ENCODE data around the gene TMEM192. TPM values are rescaled to one million over a fixed set of nuclear protein-coding genes. Genes with fewer than 3 reads are reported as not detected.

TMEM192 gene
- total RNA-seq, result 6.8 and 11.7 TPM in 2 replicates

DNA sequence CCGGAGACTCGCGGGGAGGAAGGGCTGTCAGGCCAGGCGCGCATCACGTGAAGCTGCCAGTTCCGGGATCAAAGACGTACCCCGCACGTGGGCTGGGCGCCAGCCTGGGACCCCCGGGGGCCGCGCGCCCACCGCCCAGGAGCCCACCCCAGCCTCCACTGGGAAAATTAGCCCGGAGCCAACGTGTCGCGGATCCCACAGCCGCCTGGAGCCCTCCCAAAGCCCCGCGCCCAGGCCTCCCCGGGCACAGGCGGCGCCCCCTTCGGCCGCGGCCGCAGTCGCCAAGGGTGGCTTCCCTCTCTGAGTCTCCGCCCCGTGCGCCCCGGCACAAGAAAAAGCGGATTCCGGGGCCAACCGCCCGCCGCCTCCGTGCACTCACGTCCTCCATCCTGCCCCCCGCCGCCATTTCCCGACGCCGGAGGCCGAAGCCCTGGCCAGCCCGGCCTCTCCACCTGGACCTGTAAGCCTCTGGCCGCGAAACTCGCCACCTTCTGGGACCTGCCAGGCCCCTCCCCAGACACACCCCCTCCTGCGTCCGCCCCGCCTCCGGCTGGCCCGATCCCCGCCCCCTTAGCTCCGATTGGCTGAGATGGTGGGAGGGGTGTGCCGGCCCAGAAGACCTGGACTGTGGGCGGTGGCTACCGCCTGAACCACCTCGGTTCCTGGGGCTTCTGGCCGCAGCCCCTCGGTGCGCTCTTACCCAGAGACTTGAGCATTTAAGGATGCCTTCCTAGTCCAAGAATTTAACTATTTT, at the start of gene TMEM192:
Gene TMEM192 (minus strand): TSS at position 493 of the 754 bp plus-strand sequence. CDS start 87 bp downstream, at position 406.
- TF ChIP-seq, protein P1, sequence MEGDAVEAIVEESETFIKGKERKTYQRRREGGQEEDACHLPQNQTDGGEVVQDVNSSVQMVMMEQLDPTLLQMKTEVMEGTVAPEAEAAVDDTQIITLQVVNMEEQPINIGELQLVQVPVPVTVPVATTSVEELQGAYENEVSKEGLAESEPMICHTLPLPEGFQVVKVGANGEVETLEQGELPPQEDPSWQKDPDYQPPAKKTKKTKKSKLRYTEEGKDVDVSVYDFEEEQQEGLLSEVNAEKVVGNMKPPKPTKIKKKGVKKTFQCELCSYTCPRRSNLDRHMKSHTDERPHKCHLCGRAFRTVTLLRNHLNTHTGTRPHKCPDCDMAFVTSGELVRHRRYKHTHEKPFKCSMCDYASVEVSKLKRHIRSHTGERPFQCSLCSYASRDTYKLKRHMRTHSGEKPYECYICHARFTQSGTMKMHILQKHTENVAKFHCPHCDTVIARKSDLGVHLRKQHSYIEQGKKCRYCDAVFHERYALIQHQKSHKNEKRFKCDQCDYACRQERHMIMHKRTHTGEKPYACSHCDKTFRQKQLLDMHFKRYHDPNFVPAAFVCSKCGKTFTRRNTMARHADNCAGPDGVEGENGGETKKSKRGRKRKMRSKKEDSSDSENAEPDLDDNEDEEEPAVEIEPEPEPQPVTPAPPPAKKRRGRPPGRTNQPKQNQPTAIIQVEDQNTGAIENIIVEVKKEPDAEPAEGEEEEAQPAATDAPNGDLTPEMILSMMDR (IDR thresholded peaks at IDR 0.05; ENCODE audit: insufficient read depth, low read depth, low read length), result peak; percentile 57
- DNase-seq (ENCODE audit: low read depth), result peak; percentile 91

GRCh38 chr4:165158762-165159161, 46.1 kb upstream of the TMEM192 start:
- no peak overlapping the region for H3K4me3 ChIP-seq (ENCODE audit: low read depth, low read length)
- TF ChIP-seq, protein P1 (IDR thresholded peaks at IDR 0.05; ENCODE audit: insufficient read depth, low read depth, low read length), result no peak
- DNase-seq (ENCODE audit: low read depth), result no peak

More for the DNA sequence above, at the start of gene TMEM192:
- H3K4me3 ChIP-seq (ENCODE audit: low read depth, low read length), result peak within 1 kb of the TSS; percentile 89

DNA sequence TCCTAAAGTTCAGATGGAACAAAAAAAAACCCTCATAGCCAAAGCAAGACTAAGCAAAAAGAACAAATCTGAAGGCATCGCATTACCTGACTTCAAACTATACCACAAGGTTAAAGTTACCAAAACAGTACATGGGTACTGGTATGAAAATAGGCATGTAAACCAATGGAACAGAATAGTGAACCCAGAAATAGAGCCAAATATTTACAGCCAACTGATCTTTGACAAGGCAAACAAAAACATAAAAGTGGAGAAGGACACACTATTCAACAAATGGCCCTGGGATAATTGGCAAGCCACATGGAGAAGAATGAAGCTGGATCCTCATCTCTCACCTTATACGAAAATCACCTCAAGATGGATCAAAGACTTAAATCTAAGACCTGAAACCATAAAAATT, 44.2 kb upstream of the TMEM192 start:
- DNase-seq (ENCODE audit: low read depth), result no peak
- H3K4me3 ChIP-seq (ENCODE audit: low read depth, low read length), result no peak overlapping the region
- TF ChIP-seq, protein P1 (IDR thresholded peaks at IDR 0.05; ENCODE audit: insufficient read depth, low read depth, low read length), result no peak

DNA sequence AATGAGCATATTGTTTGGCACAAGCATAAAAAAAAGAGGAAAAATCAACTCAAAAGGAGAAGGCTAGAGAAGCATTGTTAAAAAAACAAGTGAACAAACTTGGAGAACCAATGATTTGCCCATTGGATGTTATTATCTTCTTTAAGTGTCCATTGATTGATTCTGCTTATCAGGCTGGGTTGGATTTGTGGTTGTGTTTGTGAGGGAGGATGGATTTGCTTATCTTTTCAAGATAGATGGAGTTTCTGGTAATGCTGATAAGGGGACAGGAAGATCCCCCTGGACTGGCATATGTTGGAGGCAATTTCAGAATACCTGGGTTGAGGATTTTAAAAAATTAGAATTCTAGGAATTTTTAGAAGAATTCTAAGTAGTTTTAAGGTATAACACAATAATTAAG, 41.8 kb upstream of the TMEM192 start:
- TF ChIP-seq, protein P1 (IDR thresholded peaks at IDR 0.05; ENCODE audit: insufficient read depth, low read depth, low read length), result no peak
- no peak overlapping the region for H3K4me3 ChIP-seq (ENCODE audit: low read depth, low read length)
- DNase-seq (ENCODE audit: low read depth), result no peak

GRCh38 chr4:165152527-165152926, 39.9 kb upstream of the TMEM192 start:
- DNase-seq (ENCODE audit: low read depth), result no peak

DNA sequence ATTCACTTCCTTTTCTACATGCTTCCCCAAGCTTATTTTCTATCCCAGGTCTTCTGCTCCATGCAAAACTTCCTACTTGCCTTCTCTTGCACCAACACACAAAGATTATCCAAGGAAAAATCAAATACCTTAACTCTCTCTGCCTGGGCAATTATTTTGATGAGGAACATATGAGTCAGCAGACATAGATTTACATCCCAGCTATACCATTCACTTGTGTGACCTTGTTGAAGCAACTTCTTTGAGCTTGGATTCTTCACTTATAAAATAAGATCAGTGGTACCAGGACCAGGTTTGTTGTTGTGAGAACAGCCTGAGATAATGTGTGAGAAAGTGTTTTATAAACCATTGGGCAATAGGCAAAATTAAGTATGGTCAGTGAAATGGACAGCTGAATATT, 39.1 kb upstream of the TMEM192 start:
- DNase-seq (ENCODE audit: low read depth), result no peak
- TF ChIP-seq, protein P1 (IDR thresholded peaks at IDR 0.05; ENCODE audit: insufficient read depth, low read depth, low read length), result no peak
- H3K4me3 ChIP-seq (ENCODE audit: low read depth, low read length), result no peak overlapping the region

More at GRCh38 chr4:165152527-165152926, 39.9 kb upstream of the TMEM192 start:
- TF ChIP-seq, protein P1 (IDR thresholded peaks at IDR 0.05; ENCODE audit: insufficient read depth, low read depth, low read length), result no peak
- no peak overlapping the region for H3K4me3 ChIP-seq (ENCODE audit: low read depth, low read length)
